ENCODE data around the gene ZNF385D.

The ZNF385D gene

DNA sequence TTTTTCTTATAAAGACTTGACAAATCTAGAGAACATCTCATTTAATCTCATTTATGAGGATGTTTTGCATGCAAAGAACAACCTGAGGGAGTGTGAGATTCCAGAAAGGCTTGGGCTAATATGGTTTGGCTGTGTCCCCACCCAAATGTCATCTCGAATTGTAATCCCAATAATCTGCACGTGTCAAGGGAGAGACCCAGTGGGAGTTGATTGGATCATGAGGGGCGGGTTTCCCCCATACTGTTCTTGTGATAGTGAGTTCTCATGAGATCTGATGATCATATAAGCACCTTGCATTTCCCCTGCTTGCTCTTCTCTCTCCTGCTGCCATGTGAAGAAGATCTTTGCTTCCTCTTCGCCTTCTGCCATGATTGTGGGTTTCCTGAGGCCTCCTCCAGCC lies 103.0 kb downstream of the ZNF385D start:
- no peak overlapping the region for H3K4me3 ChIP-seq (ENCODE audit: low read depth, low read length)
- H3K27ac ChIP-seq (ENCODE audit: low read depth, low read length): no peak overlapping the region
- no peaks in the 10 kb centered on the region for H3K27me3 ChIP-seq (ENCODE audit: insufficient read depth, low read length)
- no peak overlapping the region for H2AFZ ChIP-seq (ENCODE audit: low read length, unreplicated experiment)
- H3K36me3 ChIP-seq (ENCODE audit: insufficient read depth, low read length): no peaks in the 10 kb centered on the region
- H3K79me2 ChIP-seq (ENCODE audit: control insufficient read depth, insufficient read depth, low read length, unreplicated experiment): no peaks in the 10 kb centered on the region
- H3K4me1 ChIP-seq (ENCODE audit: control insufficient read depth, insufficient read depth, low read length, unreplicated experiment): peaks cover 21% of the 10 kb centered on the region

DNA sequence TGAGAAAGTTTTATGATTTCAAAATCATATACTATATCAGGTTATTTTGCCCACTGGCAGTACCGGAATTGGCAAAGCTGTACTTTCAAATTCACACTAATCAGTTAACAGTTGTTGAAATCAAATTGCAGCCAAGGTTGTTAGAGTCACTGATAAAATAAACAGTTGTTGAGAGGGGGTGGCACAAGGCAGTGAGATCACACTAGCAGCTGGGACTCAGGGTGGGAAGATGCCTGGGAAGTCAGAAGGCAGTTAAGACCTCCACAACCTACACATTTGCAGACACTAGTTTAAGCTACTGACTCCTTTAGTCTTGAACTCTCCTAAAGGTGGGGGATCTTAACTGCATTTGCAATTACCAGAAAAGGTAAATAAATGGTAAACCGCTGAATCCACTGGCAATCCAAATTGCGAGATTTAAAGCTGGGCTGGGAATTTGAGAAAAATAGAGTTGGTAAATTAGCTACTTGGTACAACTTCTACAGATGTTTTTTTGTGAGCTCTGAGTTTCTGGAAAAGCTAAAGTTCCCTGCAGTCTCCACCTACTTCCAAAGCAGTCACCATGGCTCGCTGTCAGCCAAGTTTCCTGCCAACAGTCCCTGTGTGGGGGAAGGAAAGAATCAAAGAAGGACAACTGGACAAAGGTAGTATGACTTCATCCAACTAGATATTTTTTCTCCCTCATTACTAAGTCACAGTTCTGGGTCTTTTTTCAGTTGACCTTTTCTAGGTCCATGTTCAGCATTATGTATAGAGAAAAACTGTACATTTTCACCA lies 105.7 kb downstream of the ZNF385D start:
- Histone ChIP-seq H2AFZ (ENCODE audit: low read length, unreplicated experiment) (peak overlapping the region; percentile 68), H3K4me1 (ENCODE audit: control insufficient read depth, insufficient read depth, low read length, unreplicated experiment) (peaks cover 21% of the 10 kb centered on the region), H3K27ac (ENCODE audit: low read depth, low read length) (peak overlapping the region; percentile 53), H3K36me3 (ENCODE audit: insufficient read depth, low read length) (no peaks in the 10 kb centered on the region), H3K4me3 (ENCODE audit: low read depth, low read length) (peak overlapping the region; percentile 64), H3K79me2 (ENCODE audit: control insufficient read depth, insufficient read depth, low read length, unreplicated experiment) (no peaks in the 10 kb centered on the region), H3K27me3 (ENCODE audit: insufficient read depth, low read length) (no peaks in the 10 kb centered on the region)

DNA sequence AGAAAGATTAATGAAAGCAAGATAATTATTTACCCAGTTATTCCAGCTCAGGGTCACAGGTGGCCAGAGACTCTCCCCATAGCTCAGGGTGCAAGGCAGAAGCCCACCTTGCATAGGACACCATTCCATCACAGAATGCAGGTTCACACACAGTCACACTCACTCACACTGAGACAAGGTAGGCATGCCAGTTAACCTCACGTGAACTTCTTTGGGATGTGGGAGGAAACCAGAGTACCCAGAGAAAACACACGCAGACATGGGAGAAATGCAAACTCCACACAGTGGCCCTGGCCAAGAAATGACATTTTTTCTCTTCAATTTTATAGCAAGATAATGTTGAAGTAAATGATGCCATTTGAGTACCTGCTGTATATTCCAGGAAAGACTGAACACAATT lies 106.7 kb downstream of the ZNF385D start:
- Histone ChIP-seq H2AFZ (ENCODE audit: low read length, unreplicated experiment) (no peak overlapping the region), H3K27ac (ENCODE audit: low read depth, low read length) (no peak overlapping the region), H3K4me1 (ENCODE audit: control insufficient read depth, insufficient read depth, low read length, unreplicated experiment) (peaks cover 21% of the 10 kb centered on the region), H3K27me3 (ENCODE audit: insufficient read depth, low read length) (no peaks in the 10 kb centered on the region), H3K4me3 (ENCODE audit: low read depth, low read length) (no peak overlapping the region), H3K36me3 (ENCODE audit: insufficient read depth, low read length) (no peaks in the 10 kb centered on the region), H3K79me2 (ENCODE audit: control insufficient read depth, insufficient read depth, low read length, unreplicated experiment) (no peaks in the 10 kb centered on the region)

DNA sequence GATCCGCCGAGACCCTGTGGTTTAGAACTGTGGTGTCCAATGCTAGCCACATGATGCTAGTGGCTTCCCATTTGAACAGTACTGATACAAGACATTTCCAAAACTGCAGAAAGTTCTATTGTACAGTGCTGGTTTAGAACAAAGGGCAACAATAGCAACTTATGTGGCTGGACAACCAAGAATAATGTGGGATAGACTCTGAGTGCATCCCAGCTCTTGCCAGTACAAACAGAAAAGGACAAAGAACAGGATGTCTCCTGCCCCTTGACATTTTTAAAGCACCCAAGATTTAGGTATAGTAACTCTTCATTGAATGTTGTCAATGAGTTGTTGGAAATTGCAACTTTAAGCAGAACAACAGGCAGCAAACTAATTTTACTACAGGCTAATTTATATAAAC lies 107.3 kb downstream of the ZNF385D start:
- Histone ChIP-seq H3K4me3 (ENCODE audit: low read depth, low read length) (no peak overlapping the region), H3K27me3 (ENCODE audit: insufficient read depth, low read length) (no peaks in the 10 kb centered on the region), H2AFZ (ENCODE audit: low read length, unreplicated experiment) (no peak overlapping the region), H3K36me3 (ENCODE audit: insufficient read depth, low read length) (no peaks in the 10 kb centered on the region), H3K27ac (ENCODE audit: low read depth, low read length) (no peak overlapping the region), H3K4me1 (ENCODE audit: control insufficient read depth, insufficient read depth, low read length, unreplicated experiment) (peaks cover 21% of the 10 kb centered on the region), H3K79me2 (ENCODE audit: control insufficient read depth, insufficient read depth, low read length, unreplicated experiment) (no peaks in the 10 kb centered on the region)

DNA sequence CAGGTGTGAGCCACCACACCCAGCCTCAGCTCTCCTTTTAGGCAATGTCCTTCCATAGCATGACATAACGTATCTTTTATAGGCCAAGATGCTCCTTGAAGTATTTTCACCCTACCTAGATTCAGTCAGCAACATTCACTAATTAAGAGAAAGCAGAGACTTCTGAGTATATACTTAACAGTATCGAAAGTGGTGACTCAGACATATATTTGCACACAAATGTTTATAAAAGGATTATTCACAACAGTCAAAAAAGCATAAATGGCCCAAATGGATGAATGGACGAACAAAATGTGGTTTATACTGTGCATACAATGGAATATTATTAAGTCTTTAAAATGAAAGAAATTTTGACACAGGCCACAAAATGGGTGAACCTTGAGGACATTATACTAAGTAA lies 108.6 kb downstream of the ZNF385D start:
- Histone ChIP-seq H3K4me3 (ENCODE audit: low read depth, low read length) (no peak overlapping the region), H3K79me2 (ENCODE audit: control insufficient read depth, insufficient read depth, low read length, unreplicated experiment) (no peaks in the 10 kb centered on the region), H3K27ac (ENCODE audit: low read depth, low read length) (no peak overlapping the region), H3K27me3 (ENCODE audit: insufficient read depth, low read length) (no peaks in the 10 kb centered on the region), H3K4me1 (ENCODE audit: control insufficient read depth, insufficient read depth, low read length, unreplicated experiment) (peaks cover 21% of the 10 kb centered on the region), H2AFZ (ENCODE audit: low read length, unreplicated experiment) (no peak overlapping the region), H3K36me3 (ENCODE audit: insufficient read depth, low read length) (no peaks in the 10 kb centered on the region)

DNA sequence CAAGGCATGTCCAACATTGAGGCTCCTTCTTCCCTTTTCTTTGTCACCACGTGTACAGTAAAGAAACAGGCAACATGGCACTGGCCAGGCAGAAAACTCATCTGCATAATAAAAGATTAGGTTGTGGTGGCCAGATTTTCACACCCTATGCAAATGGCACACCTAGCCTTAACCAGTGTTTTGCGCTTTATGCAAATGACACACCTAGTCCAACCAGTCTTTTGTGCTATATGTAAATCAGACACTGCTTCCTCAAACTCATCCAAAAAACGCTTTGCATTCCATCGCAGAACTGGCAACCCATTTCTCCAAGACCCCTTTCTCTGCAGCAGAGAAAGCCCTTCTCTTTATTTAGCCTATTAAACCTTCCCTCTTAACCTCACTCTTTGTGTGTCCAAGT lies 109.1 kb downstream of the ZNF385D start:
- Histone ChIP-seq H3K79me2 (ENCODE audit: control insufficient read depth, insufficient read depth, low read length, unreplicated experiment) (no peaks in the 10 kb centered on the region), H3K27me3 (ENCODE audit: insufficient read depth, low read length) (no peaks in the 10 kb centered on the region), H3K4me1 (ENCODE audit: control insufficient read depth, insufficient read depth, low read length, unreplicated experiment) (peaks cover 21% of the 10 kb centered on the region), H3K4me3 (ENCODE audit: low read depth, low read length) (no peak overlapping the region), H3K27ac (ENCODE audit: low read depth, low read length) (no peak overlapping the region), H2AFZ (ENCODE audit: low read length, unreplicated experiment) (no peak overlapping the region), H3K36me3 (ENCODE audit: insufficient read depth, low read length) (no peaks in the 10 kb centered on the region)

DNA sequence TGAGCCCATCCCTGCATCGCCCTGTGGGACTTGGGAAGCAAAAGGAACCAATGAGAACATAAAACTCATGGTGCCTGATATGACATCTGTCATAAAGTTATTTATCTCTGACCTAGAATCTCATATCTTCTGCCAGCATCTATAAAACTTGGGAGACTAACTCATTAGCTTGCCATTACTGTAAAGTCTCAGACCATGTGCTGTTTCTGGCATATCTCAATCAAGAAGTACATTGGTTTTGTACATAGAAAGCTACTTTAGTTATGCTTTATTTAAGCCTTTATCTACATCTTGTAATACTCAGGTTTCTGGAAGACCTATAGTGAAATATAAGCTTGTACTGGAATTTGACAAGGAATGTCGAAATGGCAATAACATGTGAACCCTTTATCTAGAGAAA lies 112.5 kb downstream of the ZNF385D start:
- Histone ChIP-seq H2AFZ (ENCODE audit: low read length, unreplicated experiment) (no peak overlapping the region), H3K27me3 (ENCODE audit: insufficient read depth, low read length) (no peaks in the 10 kb centered on the region), H3K79me2 (ENCODE audit: control insufficient read depth, insufficient read depth, low read length, unreplicated experiment) (no peaks in the 10 kb centered on the region), H3K4me3 (ENCODE audit: low read depth, low read length) (no peak overlapping the region), H3K27ac (ENCODE audit: low read depth, low read length) (no peak overlapping the region), H3K4me1 (ENCODE audit: control insufficient read depth, insufficient read depth, low read length, unreplicated experiment) (no peaks in the 10 kb centered on the region), H3K36me3 (ENCODE audit: insufficient read depth, low read length) (no peaks in the 10 kb centered on the region)

DNA sequence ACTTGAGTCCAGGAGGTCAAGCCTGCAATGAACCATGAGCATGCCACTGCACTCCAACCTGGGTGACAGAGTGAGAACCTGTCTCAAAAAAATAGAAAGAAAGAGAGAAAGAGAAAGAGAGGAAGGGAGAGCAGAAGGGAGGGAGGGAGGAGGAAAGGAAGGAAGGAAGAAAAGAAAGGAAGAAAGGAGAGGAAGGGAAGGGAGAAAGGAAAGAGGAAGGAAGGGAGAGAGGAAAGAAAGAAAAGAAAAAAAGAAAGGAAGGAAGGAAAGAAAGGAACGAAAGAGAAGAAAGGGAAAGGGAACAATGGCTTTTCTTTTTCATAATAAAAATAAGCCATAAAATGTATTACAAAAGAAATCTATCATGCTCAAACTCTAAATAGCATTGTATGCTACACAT lies 116.9 kb downstream of the ZNF385D start:
- Histone ChIP-seq H3K4me1 (ENCODE audit: control insufficient read depth, insufficient read depth, low read length, unreplicated experiment) (no peaks in the 10 kb centered on the region), H3K79me2 (ENCODE audit: control insufficient read depth, insufficient read depth, low read length, unreplicated experiment) (no peaks in the 10 kb centered on the region), H3K27ac (ENCODE audit: low read depth, low read length) (no peak overlapping the region), H3K4me3 (ENCODE audit: low read depth, low read length) (no peak overlapping the region), H3K36me3 (ENCODE audit: insufficient read depth, low read length) (no peaks in the 10 kb centered on the region), H2AFZ (ENCODE audit: low read length, unreplicated experiment) (no peak overlapping the region), H3K27me3 (ENCODE audit: insufficient read depth, low read length) (no peaks in the 10 kb centered on the region)

DNA sequence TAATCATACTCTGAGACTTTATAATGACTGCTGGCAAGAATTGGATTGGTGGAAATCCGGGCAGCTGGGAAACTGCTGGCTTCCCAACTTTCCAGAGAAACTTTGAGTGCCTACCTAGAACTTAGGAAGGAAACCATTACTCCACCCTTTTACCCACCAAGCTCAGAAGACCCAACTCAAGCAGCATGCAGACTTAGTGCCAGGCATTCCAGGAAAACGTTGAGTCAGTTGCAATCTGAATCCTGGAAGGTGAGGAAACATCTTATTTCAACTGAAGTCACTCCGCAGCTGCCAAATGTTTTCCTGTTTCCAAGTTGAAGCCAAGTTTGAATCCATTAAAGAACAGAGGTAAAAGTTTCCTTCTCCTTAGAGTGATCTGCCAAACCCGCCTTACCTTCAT lies 126.5 kb downstream of the ZNF385D start:
- Histone ChIP-seq H3K4me3 (ENCODE audit: low read depth, low read length) (no peak overlapping the region), H3K27me3 (ENCODE audit: insufficient read depth, low read length) (no peaks in the 10 kb centered on the region), H3K4me1 (ENCODE audit: control insufficient read depth, insufficient read depth, low read length, unreplicated experiment) (peaks cover 15% of the 10 kb centered on the region), H3K79me2 (ENCODE audit: control insufficient read depth, insufficient read depth, low read length, unreplicated experiment) (no peaks in the 10 kb centered on the region), H3K27ac (ENCODE audit: low read depth, low read length) (no peak overlapping the region), H2AFZ (ENCODE audit: low read length, unreplicated experiment) (no peak overlapping the region), H3K36me3 (ENCODE audit: insufficient read depth, low read length) (no peaks in the 10 kb centered on the region)

GRCh38 chr3:21621181-21621651 lies 129.8 kb downstream of the ZNF385D start:
- peaks cover 15% of the 10 kb centered on the region for H3K4me1 ChIP-seq (ENCODE audit: control insufficient read depth, insufficient read depth, low read length, unreplicated experiment)
- no peak overlapping the region for H3K27ac ChIP-seq (ENCODE audit: low read depth, low read length)
- H2AFZ ChIP-seq (ENCODE audit: low read length, unreplicated experiment): no peak overlapping the region
- H3K27me3 ChIP-seq (ENCODE audit: insufficient read depth, low read length): no peaks in the 10 kb centered on the region
- no peaks in the 10 kb centered on the region for H3K79me2 ChIP-seq (ENCODE audit: control insufficient read depth, insufficient read depth, low read length, unreplicated experiment)
- H3K4me3 ChIP-seq (ENCODE audit: low read depth, low read length): 0 out of 2 replicates have a peak overlapping the region, but pooled peaks have one; percentile 40
- H3K36me3 ChIP-seq (ENCODE audit: insufficient read depth, low read length): no peaks in the 10 kb centered on the region

GRCh38 chr3:21620511-21621155 lies 130.4 kb downstream of the ZNF385D start:
- no peak overlapping the region for H2AFZ ChIP-seq (ENCODE audit: low read length, unreplicated experiment)
- no peaks in the 10 kb centered on the region for H3K36me3 ChIP-seq (ENCODE audit: insufficient read depth, low read length)
- no peak overlapping the region for H3K27ac ChIP-seq (ENCODE audit: low read depth, low read length)
- peak overlapping the region; percentile 40; the same call in 1 of the 2 replicates for H3K4me3 ChIP-seq (ENCODE audit: low read depth, low read length)
- H3K79me2 ChIP-seq (ENCODE audit: control insufficient read depth, insufficient read depth, low read length, unreplicated experiment): no peaks in the 10 kb centered on the region
- peaks cover 15% of the 10 kb centered on the region for H3K4me1 ChIP-seq (ENCODE audit: control insufficient read depth, insufficient read depth, low read length, unreplicated experiment)
- H3K27me3 ChIP-seq (ENCODE audit: insufficient read depth, low read length): no peaks in the 10 kb centered on the region

All from ACC112 (cell line).